ENCODE measurements around the gene DYRK1A. TPM values are rescaled to one million over a fixed set of nuclear protein-coding genes. Genes with fewer than 3 reads are reported as not detected.
A peak's percentile ranks its signal among the peaks of the same experiment; 100 is the strongest.

Gene DYRK1A
- total RNA-seq, 1 donor from 2014 or later, result 50.3 TPM

DNA sequence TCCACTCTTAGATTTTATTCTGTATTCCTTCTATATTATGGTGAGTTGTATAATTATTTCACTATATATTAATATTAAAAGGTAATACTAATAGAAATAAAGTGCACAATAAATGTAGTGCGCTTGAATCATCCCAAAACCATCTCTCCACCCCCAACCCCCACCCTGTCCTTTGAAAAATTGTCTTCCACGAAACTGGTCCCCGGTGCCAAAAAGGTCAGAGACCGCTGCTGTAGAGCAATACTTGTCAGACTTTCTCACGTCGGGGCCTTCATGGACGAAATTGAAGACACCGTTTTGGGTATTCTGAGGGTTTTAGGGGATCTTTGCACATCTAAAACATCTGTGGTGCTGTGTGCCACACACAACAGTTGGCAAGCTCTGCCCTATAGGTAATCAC lies 19.6 kb downstream of the DYRK1A start:
- Mint-ChIP-seq H3K27ac (ENCODE audit: unreplicated experiment) (no peak overlapping the region), H3K4me1 (ENCODE audit: low read depth) (peaks cover 57% of the 10 kb centered on the region), H3K36me3 (ENCODE audit: low read depth) (no peaks in the 10 kb centered on the region), H3K4me3 (ENCODE audit: unreplicated experiment) (no peak overlapping the region), H3K9me3 (ENCODE audit: low read depth) (no peaks in the 10 kb centered on the region), H3K27me3 (ENCODE audit: low read depth) (no peaks in the 10 kb centered on the region)
- DNase-seq (ENCODE audit: low spot score), result no peak
- no peak for TF ChIP-seq CTCF (IDR thresholded peaks at IDR 0.05)

GRCh38 chr21:37389456-37389855 lies 22.9 kb downstream of the DYRK1A start:
- Mint-ChIP-seq H3K27me3 (ENCODE audit: low read depth) (no peaks in the 10 kb centered on the region), H3K4me3 (ENCODE audit: unreplicated experiment) (no peak overlapping the region), H3K27ac (ENCODE audit: unreplicated experiment) (peak overlapping the region; percentile 22), H3K4me1 (ENCODE audit: low read depth) (peaks cover 51% of the 10 kb centered on the region), H3K9me3 (ENCODE audit: low read depth) (no peaks in the 10 kb centered on the region), H3K36me3 (ENCODE audit: low read depth) (no peaks in the 10 kb centered on the region)
- no peak for DNase-seq (ENCODE audit: low spot score)
- TF ChIP-seq CTCF (IDR thresholded peaks at IDR 0.05), result no peak

DNA sequence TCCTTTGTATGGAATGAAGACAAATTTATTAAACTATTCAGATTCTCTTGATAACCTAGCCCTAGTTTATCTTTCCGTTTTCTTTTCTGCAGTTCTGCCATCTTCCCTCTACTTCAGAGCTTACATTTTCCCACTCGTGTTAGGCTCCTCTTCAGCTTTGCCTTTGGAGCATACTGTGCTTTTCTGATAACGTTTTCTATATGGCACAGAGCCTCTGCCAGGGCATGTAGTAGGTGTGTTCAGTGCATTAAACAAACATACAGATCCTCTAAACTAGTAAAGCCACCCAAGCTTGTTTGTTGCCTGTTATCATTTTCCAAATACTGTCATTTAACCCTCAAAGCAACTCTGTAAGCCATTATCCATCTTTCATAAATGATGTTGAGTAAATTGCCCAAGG lies 25.1 kb downstream of the DYRK1A start:
- no peak overlapping the region for H3K4me3 Mint-ChIP-seq (ENCODE audit: unreplicated experiment)
- H3K27ac Mint-ChIP-seq (ENCODE audit: unreplicated experiment), result no peak overlapping the region
- TF ChIP-seq CTCF (IDR thresholded peaks at IDR 0.05), result no peak
- no peaks in the 10 kb centered on the region for H3K27me3 Mint-ChIP-seq (ENCODE audit: low read depth)
- no peaks in the 10 kb centered on the region for H3K36me3 Mint-ChIP-seq (ENCODE audit: low read depth)
- H3K9me3 Mint-ChIP-seq (ENCODE audit: low read depth), result no peaks in the 10 kb centered on the region
- peaks cover 54% of the 10 kb centered on the region for H3K4me1 Mint-ChIP-seq (ENCODE audit: low read depth)
- no peak for DNase-seq (ENCODE audit: low spot score)

GRCh38 chr21:37392441-37392840 lies 25.9 kb downstream of the DYRK1A start:
- peaks cover 51% of the 10 kb centered on the region for H3K4me1 Mint-ChIP-seq (ENCODE audit: low read depth)
- no peaks in the 10 kb centered on the region for H3K9me3 Mint-ChIP-seq (ENCODE audit: low read depth)

DNA sequence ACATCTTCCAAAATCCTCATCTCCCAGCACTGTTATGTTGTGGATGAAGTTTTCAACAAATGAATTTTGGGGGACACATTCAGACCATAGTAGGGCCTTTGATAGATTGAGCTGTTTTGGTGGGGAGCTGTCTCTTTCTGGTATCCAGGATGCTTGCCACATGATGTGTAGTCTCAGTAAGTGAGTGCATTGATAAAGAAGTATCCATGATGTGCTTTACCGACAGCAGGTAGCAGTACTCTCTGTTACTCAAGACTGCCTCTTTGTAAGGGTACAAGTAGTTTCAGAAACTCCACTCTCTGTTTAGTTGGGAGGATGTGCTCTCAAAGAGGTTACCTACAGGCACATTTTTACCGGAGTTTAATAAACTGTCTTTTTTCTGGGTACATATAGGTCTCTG lies 26.5 kb downstream of the DYRK1A start:
- H3K27ac Mint-ChIP-seq (ENCODE audit: unreplicated experiment), result no peak overlapping the region
- DNase-seq (ENCODE audit: low spot score), result no peak
- H3K27me3 Mint-ChIP-seq (ENCODE audit: low read depth), result no peaks in the 10 kb centered on the region
- no peaks in the 10 kb centered on the region for H3K9me3 Mint-ChIP-seq (ENCODE audit: low read depth)
- no peak overlapping the region for H3K4me3 Mint-ChIP-seq (ENCODE audit: unreplicated experiment)
- H3K36me3 Mint-ChIP-seq (ENCODE audit: low read depth), result no peaks in the 10 kb centered on the region
- H3K4me1 Mint-ChIP-seq (ENCODE audit: low read depth), result peaks cover 49% of the 10 kb centered on the region
- no peak for TF ChIP-seq CTCF (IDR thresholded peaks at IDR 0.05)

More at GRCh38 chr21:37392441-37392840, 25.9 kb downstream of the DYRK1A start:
- Mint-ChIP-seq H3K27ac (ENCODE audit: unreplicated experiment) (no peak overlapping the region), H3K4me3 (ENCODE audit: unreplicated experiment) (no peak overlapping the region), H3K36me3 (ENCODE audit: low read depth) (no peaks in the 10 kb centered on the region), H3K27me3 (ENCODE audit: low read depth) (no peaks in the 10 kb centered on the region)
- TF ChIP-seq CTCF (IDR thresholded peaks at IDR 0.05), result no peak
- no peak for DNase-seq (ENCODE audit: low spot score)
